A549 (cell line): ENCODE results near the gene SLC47A2.

ENCODE experiments used
- CTCF ChIP-seq: fragments of >200 bp; sonication (Bioruptor Twin); formaldehyde crosslinking; IDR thresholded peaks from 3 replicates; pipeline ENCODE4 v1.5.1; 2016
- RAD21 ChIP-seq, 2 experiments: fragments of >200 bp in 1 of 2; sonication (Bioruptor Twin) in 1 of 2; formaldehyde crosslinking in 1 of 2; IDR thresholded peaks in 1 of 2; conservative IDR thresholded peaks in 1 of 2; 2 replicates in 1 of 2; 3 replicates in 1 of 2; pipeline ENCODE4 v1.6.1; 2012 to 2018; ENCODE audit warnings: inconsistent platforms in 1 of 2

DNA sequence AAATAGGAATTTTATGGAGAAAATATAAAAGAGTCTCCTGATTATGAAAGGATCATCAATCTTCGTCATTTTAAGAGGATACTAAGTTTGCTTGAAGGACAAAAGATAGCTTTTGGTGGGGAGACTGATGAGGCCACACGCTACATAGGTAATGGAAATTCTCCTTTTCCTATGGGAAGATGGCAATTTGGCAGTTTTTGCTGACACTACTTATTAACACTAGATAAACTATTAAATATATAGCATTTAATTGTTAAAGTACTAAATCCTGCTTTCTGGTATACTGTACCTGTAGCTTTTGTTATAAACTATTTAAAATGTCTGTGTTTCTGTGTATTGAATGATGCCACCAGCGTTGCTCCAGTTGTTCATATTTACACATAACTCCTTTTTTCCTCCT is 55.3 kb downstream of the SLC47A2 start:
- no peak for TF ChIP-seq CTCF
- TF ChIP-seq RAD21 (conservative IDR thresholded peaks at IDR 0.05 in 1 of 2, IDR thresholded peaks at IDR 0.05 in 1 of 2), result no peak
